OCI-LY3 (cell line): ENCODE results near the gene WARS2.

Experiments used
- EZH2phosphoT487 ChIP-seq: fragments of 200-600 bp; shearing (Covaris generic); IDR thresholded peaks from 2 replicates; pipeline ENCODE4 v1.6.1; 2018; ENCODE audit warnings: antibody characterized with exemption, mixed run types, low read depth
- TF ChIP-seq, protein P1 (sequence below): fragments of 200-600, 300-600 bp; sonication (generic); IDR thresholded peaks from 2 replicates; pipeline ENCODE4 v1.5.1; 2014; ENCODE audit warnings: antibody characterized with exemption, low read length, low read depth

DNA sequence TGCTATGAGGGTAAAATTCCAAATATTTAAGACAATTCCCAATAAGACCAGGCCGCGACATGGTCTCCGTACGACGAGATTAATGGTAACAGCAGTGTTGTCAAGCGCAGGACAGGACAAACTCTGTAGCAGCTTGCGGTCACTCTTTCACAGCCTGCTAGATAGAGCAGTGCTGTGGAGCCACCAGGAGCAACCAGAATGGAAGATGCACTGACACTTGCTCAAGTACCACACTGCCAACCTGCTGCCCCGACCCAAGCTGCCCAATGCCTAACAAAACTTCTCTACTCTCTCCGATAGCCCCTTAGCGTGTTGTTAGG is 636 bp downstream of the WARS2 start:
- TF ChIP-seq, protein P1, sequence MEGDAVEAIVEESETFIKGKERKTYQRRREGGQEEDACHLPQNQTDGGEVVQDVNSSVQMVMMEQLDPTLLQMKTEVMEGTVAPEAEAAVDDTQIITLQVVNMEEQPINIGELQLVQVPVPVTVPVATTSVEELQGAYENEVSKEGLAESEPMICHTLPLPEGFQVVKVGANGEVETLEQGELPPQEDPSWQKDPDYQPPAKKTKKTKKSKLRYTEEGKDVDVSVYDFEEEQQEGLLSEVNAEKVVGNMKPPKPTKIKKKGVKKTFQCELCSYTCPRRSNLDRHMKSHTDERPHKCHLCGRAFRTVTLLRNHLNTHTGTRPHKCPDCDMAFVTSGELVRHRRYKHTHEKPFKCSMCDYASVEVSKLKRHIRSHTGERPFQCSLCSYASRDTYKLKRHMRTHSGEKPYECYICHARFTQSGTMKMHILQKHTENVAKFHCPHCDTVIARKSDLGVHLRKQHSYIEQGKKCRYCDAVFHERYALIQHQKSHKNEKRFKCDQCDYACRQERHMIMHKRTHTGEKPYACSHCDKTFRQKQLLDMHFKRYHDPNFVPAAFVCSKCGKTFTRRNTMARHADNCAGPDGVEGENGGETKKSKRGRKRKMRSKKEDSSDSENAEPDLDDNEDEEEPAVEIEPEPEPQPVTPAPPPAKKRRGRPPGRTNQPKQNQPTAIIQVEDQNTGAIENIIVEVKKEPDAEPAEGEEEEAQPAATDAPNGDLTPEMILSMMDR: no peak
- no peak for TF ChIP-seq EZH2phosphoT487
